ENCODE data around the gene RRM2. TPM values are rescaled to one million over a fixed set of nuclear protein-coding genes. Genes with fewer than 3 reads are reported as not detected.

The RRM2 gene
- total and polyA plus RNA-seq, 8 donors: 1.2 to 30.3 (median 12.8) TPM

GRCh38 chr2:10083046-10083445 lies 39.5 kb upstream of the RRM2 start:
- H3K4me3 ChIP-seq: no peak overlapping the region
- peaks cover 8 to 36% (median 29%) of the 10 kb centered on the region in 4 donors for H3K4me1 ChIP-seq
- no peaks in the 10 kb centered on the region for H3K9me3 ChIP-seq
- H3K27me3 ChIP-seq: peaks cover 0 to 69% (median 45%) of the 10 kb centered on the region in 3 donors
- no peaks in the 10 kb centered on the region for H3K36me3 ChIP-seq
- no peak overlapping the region for H3K27ac ChIP-seq
- TF ChIP-seq POLR2AphosphoS5 (IDR thresholded peaks at IDR 0.05) (no peak), CTCF (IDR thresholded peaks at IDR 0.05) (no peak), EP300 (IDR thresholded peaks at IDR 0.05) (no peak)
- DNase-seq: no peak
- 55 to 69% (median 62%) methylated on average over 5 of the region's 5 CpGs for WGBS, 5 donors
- intact Hi-C loops (cut with DNase I; ENCODE audit: low total_unique reads): no loop called here

- Histone ChIP-seq H3K27me3 (peaks cover 0 to 62% (median 38%) of the 10 kb centered on the region in 3 donors), H3K4me3 (no peak overlapping the region), H3K27ac (no peak overlapping the region), H3K36me3 (no peaks in the 10 kb centered on the region), H3K4me1 (peaks cover 8 to 29% (median 23%) of the 10 kb centered on the region in 4 donors), H3K9me3 (no peaks in the 10 kb centered on the region)
- TF ChIP-seq EP300 (IDR thresholded peaks at IDR 0.05) (no peak), CTCF (IDR thresholded peaks at IDR 0.05) (no peak), POLR2AphosphoS5 (IDR thresholded peaks at IDR 0.05) (no peak), POLR2A (IDR thresholded peaks at IDR 0.05) (no peak)
- 61 to 73% (median 71%) methylated on average over 13 of the region's 13 CpGs for WGBS, 5 donors
- intact Hi-C loops (cut with DNase I; ENCODE audit: low total_unique reads): no loop called here
- DNase-seq: no peak
Observed at GRCh38 chr2:10083692-10084211, 38.8 kb upstream of the RRM2 start.

GRCh38 chr2:10084223-10084865 lies 38.2 kb upstream of the RRM2 start:
- intact Hi-C loops (cut with DNase I; ENCODE audit: low total_unique reads): no loop called here
- WGBS, 5 donors: 72 to 87% (median 84%) methylated on average over 12 of the region's 12 CpGs
- no peak for DNase-seq

GRCh38 chr2:10085043-10085667 lies 37.4 kb upstream of the RRM2 start:
- no peak for DNase-seq
- intact Hi-C loops (cut with DNase I; ENCODE audit: low total_unique reads): no loop called here
- Histone ChIP-seq H3K9me3 (no peaks in the 10 kb centered on the region), H3K36me3 (no peaks in the 10 kb centered on the region), H3K27me3 (peaks cover 0 to 48% (median 24%) of the 10 kb centered on the region in 3 donors), H3K27ac (no peak overlapping the region), H3K4me3 (no peak overlapping the region), H3K4me1 (peaks cover 6 to 18% (median 13%) of the 10 kb centered on the region in 4 donors)
- WGBS, 5 donors: 51 to 75% (median 69%) methylated on average over 4 to 6 of the region's 6 CpGs
- no peak for TF ChIP-seq POLR2A (IDR thresholded peaks at IDR 0.05)
- TF ChIP-seq POLR2AphosphoS5 (IDR thresholded peaks at IDR 0.05): no peak
- no peak for TF ChIP-seq CTCF (IDR thresholded peaks at IDR 0.05)
- no peak for TF ChIP-seq EP300 (IDR thresholded peaks at IDR 0.05)

More at GRCh38 chr2:10084223-10084865, 38.2 kb upstream of the RRM2 start:
- no peak for TF ChIP-seq POLR2AphosphoS5 (IDR thresholded peaks at IDR 0.05)
- no peak for TF ChIP-seq EP300 (IDR thresholded peaks at IDR 0.05)
- Histone ChIP-seq H3K27me3 (peaks cover 0 to 56% (median 32%) of the 10 kb centered on the region in 3 donors), H3K27ac (no peak overlapping the region), H3K9me3 (no peaks in the 10 kb centered on the region), H3K4me3 (no peak overlapping the region), H3K36me3 (no peaks in the 10 kb centered on the region), H3K4me1 (peaks cover 8 to 23% (median 17%) of the 10 kb centered on the region in 4 donors)

Measured in stomach (tissue), 9 donors.